GM19025 (cell line): ENCODE results near the gene SLC16A3.
"Not testable (repeated sequence)": the region's sequence is repeated elsewhere in the genome, so short reads cannot be mapped to it uniquely, and the experiment has no call there.

ENCODE experiments used
- ATAC-seq: cut with Tn5 transposase; IDR thresholded peaks from one replicate; pipeline ENCODE4 v1.9.1; 2021; ENCODE audit warnings: mild to moderate bottlenecking, low read depth, moderate library complexity; ENCODE audit not compliant: unreplicated experiment

SLC16A3 gene

DNA sequence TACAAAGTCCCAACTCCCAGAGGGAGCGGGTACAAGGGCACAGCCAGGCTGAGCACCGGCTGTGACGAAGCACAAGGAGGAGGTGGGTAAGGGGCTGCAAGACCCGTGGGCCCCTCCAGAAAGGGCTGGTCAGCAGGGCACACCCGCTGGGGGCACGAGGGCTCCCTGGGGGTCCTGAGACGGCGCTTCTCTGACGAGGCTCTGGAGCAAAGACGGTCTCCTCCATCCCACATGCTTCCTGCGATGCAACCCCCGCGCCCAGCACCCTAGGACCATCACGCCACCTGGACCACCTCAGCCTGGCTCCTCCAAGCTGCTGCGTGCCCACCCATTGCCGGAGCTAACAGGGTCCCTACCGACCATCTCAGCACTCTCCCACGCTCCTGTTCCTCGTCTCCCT is 24.9 kb upstream of the SLC16A3 start:
- no peak for ATAC-seq

DNA sequence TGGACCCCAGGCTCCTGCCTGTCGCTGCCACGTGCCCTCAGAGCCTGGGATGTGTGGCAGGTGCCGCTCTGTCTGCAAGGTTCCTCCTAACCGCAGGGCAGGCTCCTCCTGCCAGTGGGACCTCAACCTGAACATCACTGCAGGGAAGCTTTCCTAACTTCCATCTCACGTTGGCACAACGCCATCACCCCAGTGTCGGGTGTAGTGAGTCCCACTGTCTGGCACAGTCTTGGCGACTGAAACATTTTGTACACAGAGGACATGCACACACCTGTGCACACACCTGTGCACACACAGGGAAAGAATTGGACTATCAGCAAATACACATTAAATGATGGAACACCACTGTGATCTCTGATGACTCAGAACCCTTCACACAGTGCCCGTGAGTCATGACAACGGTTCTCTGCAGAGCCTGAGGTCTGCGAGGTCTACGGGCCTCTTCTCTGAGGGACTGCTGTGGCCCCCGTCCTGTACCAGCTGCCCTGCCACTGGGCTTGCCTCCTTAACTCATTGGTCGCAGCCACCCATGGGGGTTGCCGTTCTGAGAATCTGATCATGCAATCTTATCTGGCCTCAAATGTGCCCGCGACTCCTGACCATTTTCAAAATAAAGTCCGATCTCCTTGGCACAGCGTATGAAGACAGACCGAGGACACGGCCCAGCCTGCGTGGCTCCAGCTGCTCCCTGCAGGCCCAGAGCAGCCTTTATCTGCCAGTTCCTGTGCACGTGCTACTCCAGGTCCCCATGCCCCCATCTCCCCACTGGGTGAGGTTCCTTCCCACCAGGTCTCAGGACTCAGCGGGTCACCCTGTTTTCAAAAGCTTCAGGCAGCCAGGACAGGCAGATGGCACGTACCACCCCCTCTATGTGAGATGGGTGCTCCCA is 23.8 kb upstream of the SLC16A3 start:
- no peak for ATAC-seq

- no peak for ATAC-seq
These were observed 22.9 kb upstream of the SLC16A3 start for GRCh38 chr17:82205720-82206508.

DNA sequence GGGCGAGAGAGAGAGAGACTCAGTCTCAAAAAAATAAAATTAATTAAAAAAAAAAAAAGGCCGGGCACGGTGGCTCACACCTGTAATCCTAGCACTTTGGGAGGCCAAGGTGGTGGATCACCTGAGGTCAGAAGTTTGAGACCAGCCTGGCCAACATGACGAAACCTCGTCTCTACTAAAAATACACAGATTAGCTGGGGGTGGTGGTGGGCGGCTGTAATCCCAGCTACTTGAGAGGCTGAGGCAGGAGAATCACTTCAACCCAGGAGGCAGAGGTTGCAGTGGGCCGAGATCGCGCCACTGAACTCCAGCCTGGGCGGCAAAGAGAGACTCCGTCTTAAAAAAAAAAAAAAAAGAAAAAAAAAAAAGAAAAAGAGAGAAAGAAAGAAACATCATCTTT is 18.2 kb upstream of the SLC16A3 start:
- ATAC-seq = not testable (repeated sequence)

DNA sequence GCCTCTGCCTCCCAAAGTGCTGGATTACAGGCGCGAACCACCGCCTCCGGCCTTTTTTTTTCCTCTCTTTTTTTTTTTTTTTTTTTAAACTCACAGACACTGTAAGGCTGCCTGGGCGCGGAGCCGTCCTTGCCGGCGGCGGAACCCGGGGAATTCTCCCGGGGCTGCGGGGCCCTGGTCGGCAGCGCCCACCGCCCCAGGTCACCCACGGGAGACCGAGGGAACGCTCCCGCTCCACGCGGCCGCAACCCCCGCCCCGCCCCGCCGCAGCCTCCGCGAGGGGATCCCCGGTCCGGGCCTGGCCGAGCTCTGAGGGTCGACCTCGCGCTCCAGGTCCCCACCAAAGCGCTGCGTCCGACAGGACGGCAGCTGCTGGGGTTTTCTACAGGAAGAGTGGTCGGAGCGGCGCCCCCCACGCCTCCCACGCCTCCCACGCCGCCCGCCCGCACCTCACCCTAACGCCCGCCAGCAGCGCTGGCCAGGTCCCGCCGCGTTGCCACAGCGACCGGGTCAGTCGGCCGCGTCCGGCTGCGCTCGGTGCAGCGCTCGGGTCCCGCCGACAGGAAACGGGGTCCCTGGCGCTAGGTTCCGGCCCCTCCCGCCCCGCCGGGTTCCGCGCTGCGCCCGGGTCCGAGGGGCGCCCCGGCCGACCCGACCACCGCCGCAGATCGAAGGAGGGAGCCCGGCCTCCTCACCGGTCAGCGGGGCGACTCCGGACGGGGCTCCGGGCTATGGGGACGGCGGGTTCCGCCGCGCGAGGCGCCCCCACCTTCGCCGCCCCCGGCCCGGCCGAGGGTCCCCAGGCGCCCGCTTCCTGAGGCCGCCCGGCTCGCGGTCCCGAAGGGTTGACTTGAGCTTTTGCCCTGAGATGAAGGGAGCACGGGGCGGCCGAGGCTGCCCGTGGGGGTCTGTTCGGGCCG is 16.3 kb upstream of the SLC16A3 start, which contains the start of gene CCDC57:
Gene CCDC57 (minus strand): TSS at position 512 of the 920 bp plus-strand sequence. CDS start 10,898 bp downstream, outside the sequence.
- ATAC-seq = peak; percentile 54

- no peak for ATAC-seq
These were observed 15.4 kb upstream of the SLC16A3 start for GRCh38 chr17:82213251-82214011.

DNA sequence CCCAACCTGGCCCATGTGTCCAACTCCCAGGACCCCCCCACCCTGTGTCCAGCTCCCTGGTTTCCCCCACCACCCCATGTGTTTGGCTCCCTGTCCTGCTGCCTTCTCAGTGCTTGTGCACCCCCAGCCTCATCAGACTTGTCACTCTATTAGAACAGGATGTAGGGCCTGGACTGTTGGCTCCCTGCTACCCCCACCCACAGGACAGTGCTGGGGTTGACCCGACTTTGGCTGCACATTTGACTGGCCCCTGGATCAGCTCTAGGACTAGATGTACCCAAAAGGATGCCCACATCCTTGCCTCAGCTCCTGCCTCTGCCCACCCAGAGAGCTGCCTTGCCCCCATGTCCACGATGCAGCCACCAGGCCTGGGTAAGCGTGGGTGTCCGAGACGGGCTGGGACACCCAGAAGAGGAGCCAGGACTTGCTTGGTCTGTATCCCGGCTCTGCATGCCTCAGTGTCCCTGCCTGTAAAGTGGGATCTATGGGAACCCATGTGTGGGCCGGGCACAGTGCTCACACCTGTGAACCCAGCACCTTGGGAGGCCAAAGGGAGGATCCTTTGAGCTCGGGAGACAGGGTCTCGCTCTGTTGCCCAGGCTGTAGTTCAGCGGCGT is 14.7 kb upstream of the SLC16A3 start:
- ATAC-seq = no peak

GRCh38 chr17:82215095-82215971 is 13.5 kb upstream of the SLC16A3 start:
- no peak for ATAC-seq

DNA sequence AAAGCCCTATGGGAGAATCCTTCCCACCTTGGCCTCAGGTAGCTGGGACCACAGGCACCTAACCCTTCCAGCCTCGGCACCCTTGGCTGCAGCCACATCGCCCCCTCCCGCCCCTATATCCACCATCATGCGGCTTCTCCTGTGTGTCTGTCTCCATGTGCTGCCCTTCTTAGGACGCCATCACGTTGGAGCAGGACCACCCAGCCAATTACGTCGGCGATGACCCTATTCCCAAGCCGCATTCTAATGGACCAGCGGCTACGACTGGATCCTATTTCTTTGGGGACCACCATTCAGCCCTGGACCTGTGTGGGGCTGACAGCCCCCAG is 12.9 kb upstream of the SLC16A3 start:
- ATAC-seq = no peak

GRCh38 chr17:82216301-82217119 is 12.3 kb upstream of the SLC16A3 start:
- no peak for ATAC-seq

- no peak for ATAC-seq
These were observed 11.7 kb upstream of the SLC16A3 start for GRCh38 chr17:82217120-82217529.

DNA sequence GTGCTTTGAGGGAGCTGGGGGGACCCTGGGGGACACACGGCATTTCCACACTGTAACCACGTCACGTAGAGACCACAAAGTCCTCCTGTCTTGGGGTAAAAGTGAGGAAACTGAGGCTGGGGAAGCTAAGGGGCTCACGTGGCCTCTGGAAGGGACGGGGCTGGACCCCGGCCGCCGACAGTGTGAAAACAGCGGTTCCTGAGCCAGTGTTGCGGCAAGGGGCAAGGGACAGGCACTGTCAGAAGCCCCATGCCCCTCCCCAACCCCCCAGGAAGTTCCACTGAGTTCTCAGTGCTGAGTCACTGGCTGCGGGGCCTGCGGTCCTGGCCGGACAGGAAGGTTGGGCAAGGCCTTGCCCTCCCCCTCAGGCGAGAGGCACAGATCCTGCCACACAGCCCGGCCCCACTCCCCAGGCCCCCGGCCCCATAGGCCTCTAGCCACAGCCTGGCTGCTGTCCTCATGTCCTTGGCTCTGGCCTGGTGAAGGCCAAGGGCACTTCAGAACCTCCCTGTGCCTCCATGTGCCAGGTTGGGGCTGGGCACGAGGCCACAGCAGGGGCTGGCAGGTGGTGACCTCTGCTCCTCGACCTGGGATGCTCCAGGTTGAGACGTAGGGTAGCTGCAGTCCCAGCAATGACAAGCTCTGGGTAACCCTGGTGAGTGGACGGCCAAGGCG is 11.2 kb upstream of the SLC16A3 start:
- no peak for ATAC-seq

DNA sequence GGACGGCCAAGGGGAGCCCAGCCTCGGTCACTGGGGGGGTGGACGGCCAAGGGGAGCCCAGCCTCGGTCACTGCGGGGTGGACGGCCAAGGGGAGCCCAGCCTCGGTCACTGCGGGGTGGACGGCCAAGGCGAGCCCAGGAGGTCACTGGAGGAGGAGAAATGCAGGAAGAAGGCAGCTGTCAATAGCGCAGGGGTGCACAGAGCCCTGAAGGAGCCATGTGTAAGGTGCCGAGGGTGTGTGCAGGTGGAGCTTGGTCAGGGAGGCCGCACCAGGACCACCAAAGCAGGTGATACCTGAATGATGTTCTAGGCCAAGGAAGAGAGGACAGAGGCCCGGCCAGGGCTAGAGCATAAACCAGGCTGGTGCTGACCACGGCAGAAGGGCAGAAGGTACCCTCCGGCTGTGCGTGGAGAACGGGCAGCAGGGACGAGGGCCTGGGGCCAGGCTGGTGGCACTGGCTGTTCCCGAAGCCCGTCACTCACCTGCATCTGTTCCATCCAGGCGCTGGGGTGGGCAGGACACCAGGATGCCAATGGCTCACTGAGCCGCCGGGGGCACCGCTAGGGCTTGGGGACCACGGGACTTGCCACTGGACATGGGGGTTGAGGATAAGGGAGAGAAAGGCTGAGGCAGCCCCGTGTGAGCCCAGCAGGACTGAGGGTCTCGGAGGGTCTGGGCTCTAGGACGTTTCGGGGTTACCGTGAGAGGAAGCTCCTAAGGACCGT is 10.3 kb upstream of the SLC16A3 start:
- ATAC-seq = no peak

GRCh38 chr17:82219083-82219482 is 9.8 kb upstream of the SLC16A3 start:
- ATAC-seq = no peak

DNA sequence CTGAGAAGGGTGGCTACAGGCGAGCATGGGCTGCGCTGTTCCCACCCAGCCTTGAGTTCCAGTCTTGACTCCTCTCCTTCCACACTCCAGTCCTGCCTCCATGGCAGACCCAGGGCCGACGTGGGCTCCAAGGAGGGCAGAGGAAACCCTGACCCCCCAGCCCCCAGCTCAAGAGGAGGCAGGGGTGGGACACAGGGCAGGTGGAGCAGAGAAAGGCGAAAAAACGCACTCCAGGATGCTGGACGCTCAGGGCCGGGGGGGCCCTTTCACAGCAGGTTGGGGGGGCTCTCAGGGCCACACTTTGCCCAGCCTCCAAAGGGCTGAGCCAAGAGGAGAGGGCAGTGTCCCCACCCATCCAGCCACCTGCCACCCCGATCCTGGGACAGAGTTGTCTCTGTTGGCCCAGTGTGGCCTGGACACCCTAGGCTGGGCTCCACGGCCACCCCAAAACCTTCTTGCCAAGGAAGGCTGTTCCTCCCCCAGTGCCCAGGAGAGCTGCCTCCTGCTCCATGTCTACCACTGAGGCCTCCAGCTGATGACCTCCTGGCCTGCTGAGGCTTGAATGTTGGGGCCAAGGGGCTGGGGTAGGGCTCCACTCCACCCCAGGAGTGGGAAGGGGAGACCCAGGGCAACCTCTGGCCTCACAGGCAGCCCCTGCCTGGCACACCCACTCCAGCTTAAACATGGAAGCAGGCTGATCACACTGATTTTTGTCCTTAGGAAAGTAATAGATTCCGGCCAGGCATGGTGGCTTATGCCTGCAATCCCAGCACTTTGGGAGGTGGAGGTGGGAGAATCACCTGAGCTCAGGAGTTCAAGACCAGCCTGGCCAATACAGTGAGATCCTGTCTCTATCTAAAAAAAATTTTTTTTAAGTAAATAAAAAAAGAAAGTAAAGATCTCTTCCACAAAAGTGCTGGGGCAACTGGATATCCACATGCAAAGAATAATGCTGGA is 8.8 kb upstream of the SLC16A3 start:
- no peak for ATAC-seq
